GM19395 (cell line): Measurements from ENCODE around the gene DAB1.

Experiments
- ATAC-seq: cut with Tn5 transposase; IDR thresholded peaks from one replicate; pipeline ENCODE4 v1.9.1; 2021; ENCODE audit warnings: mild to moderate bottlenecking, moderate library complexity; ENCODE audit not compliant: unreplicated experiment

Gene DAB1

DNA sequence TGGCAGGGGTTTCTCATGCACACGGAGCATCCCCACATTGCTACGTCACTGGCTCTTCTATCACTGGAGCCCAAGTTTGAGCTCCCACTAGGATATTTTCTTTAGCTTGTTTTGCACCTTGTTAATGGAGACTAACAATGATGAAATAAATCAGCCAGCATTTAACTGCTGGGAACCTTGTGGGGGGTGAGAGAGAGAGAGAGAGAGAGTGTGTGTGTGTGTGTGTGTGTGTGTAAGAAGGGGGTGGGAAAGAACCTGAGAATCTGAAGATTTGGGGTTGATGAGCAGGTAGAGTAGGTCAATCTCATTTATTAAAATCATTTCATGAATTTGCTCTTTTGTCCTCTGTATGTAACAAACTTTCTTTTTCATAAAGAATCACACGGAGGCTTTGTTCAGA is 458.7 kb downstream of the DAB1 start:
- ATAC-seq: no peak

DNA sequence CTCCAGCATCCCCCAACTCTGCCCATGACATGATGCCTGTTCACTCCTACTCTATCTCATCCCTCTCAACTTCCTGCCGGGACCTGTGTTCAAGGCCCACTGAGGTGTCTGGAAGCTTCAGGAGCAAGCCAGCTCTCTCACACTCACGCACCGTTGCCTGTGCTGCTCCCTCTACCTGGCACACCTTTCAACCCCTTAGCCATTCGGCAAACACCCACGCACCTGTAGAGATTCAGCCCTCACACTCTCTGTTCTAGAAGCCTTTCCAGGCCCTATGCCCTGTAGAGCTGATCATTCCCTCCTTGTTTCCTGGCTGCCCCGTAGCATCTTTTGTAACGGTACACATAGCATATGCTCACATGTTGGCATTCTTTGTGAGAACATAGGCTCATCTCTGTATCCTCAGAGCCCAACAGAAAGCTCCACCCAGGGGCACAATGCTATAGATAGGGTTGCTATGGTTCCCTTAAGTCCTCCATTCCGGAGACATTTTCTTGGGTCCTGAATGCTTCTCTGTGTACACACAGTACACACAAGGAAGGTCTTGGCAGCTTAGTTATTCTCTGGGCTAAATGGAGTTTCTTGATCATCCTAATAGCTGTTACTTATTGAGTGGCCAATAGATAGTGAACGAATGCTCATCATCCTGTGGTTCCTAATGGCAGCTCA is 459.4 kb downstream of the DAB1 start:
- ATAC-seq: no peak

DNA sequence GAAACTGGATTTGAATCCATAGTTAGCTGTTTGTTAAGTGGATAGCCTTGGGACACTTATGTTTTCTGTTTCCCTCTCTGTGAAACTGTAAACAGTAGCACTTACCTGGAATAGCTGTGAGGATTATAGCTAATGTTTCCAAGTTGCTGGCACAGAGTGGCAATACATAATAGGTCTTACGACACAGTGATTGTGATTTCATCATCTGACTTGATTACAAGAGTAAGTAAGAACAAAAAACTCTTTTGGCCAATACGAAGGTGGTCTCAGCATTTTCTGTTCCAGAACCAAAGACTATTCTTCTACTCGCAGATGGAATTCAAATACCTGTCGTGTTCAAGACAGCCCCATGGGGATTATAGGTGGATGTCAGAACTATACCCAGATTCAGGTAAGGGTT is 460.2 kb downstream of the DAB1 start:
- no peak for ATAC-seq

DNA sequence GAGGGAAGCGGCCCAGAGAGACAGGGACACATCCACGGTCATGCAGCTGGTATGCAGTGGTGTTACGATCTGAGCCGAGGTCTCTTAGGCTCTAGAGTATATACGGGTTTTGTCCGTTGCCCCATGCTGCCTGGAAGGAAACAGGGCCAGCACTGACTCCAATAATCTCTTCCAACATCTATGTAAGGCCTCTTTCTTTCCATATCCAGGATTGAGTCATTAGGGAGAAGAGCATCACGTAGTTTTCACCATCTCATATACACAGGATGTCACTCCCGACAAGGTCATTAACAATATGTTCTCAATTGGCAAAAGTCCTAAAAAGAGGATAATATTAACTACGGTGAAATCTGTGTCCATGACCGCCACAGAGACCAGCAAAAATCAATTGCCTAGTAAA is 462.4 kb downstream of the DAB1 start:
- no peak for ATAC-seq

DNA sequence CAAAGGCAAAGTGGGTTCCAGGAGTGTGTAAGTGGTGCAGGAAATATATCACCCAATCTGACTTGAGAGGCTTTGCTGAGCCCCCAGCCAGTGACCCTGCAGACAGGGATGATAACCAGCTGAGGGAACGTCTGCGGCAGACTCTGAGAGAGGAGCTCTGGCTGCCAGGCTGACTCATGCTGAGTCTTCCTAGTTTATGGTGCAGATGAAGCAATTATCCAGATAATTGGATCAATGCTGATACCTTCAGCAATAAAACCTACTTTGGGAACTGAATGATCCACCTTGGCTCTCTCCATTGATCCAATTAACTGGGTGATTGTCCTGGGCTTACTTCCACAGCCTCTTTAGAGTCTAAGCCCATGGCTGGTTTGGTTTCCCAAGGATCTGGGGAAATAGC is 465.3 kb downstream of the DAB1 start:
- ATAC-seq: no peak

DNA sequence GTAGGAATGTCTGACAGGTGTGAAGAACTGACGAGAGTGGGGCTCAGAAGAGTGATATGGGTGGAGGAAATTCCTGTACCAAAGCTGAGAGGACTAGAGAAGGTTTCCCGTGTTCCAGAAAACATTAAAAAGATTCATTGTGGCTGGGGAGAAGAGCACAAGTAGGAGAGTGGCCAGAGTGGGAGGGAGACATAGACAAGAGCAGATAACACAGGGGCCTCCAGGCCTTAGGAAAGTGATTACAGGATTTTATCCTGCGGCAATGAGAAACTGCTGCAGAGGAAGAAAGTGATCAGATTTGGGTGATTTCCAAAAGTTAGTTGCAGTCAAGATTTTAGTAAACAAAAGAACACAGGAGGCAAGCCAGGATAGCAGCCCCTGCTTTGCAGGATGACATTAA is 465.9 kb downstream of the DAB1 start:
- ATAC-seq: no peak

DNA sequence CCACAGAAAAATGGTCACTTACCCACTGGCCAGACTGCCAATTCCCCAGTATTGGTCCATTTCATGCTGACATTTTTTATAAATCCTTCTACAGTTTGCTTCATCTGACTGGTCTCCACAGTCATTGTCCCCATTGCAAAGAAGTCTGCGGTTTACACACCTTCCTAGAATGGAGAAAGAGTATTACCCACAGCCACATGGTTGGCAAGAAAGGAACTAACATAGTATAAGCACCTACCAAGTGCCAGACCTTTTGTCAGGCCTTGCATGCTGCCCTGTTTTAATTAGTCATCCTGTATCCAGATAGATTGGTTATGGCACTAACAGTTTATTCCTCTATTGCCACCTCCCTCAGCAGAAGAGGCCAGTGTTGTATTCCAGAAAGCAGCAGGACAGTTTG is 469.2 kb downstream of the DAB1 start:
- no peak for ATAC-seq

DNA sequence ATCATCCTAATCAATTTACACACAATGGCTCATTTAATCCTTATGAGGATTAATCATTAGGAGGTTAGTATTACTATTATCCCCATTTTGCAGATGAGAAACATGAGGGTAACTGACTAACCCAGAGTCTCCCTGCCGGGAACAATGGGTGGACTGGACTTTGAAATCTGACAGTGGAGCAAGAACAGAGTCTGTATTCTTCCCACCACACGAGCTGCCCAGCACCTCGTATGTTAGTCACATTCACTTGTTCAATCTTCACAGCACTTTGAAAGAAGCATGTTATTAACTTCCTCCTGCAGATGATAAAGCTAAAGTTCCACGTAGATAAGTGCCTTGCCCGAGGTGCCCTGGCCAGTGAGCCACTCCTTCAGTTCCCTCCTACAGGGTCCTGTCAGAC is 470.5 kb downstream of the DAB1 start:
- no peak for ATAC-seq

DNA sequence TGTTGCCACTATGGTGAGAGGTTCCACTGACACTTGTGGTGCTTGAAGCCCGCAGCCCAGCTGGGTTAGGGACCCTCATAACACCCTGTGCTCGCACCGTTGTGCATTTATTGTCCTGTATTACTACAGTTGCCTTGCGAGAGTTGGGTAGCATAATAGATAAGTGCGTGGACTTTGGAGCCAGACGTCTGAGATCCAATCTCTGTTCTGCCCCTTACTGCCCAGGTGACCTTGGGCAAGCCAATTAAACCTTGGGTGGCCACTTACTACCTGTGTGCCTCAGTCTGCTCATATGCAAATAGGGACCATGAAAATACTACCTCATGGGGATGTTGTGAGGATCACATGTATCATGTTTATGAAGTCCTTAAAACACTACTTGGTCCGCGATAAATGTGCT is 471.4 kb downstream of the DAB1 start:
- ATAC-seq: no peak

DNA sequence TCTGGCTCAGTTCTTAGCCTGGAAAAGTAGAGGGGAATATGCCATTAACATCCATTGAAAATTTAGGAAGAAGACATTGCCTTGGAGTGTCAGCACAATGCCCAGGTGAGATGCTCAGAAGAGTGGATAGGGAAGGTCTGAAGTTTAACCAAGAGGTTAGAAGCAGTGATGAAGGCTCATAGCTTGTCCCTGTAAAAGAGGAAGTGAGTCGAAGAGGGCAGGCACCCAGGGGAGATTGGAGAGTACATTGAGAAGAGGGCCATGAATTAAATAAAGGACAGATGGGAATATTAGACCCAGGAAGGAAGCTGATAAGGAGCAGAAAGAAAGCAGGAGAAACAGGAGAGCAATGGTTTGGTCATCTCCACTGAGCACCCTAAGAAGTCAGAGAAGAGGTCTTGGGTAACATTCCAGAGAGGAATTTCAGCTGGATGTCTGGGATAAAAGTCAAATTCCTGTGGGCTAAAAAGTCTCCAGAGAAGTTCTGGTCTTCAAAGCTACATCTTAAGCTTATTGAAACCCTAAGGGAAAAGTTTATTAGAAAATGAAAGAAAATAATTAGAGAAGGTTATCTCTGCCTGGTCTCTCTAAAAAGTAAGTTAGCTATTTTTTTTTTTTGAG is 475.3 kb downstream of the DAB1 start:
- no peak for ATAC-seq
